Left renal pelvis (tissue), 4 donors: Measurements from ENCODE around the gene MBOAT2. TPM values are rescaled to one million over a fixed set of nuclear protein-coding genes. Genes with fewer than 3 reads are reported as not detected.

Source experiments
- polyA plus RNA-seq, 4 donors: library from polyadenylated mRNA; unstranded; fragments of 120-200 nt; gene quantifications; one replicate each; pipeline ENCODE4 v1.2.1, GENCODE V29; 2013; ENCODE audit not compliant: insufficient read length in 4 of 4

The MBOAT2 gene
- polyA plus RNA-seq, 4 donors, result 59.3 to 79.9 (median 67.5) TPM

Other genes with a start within 250 kb of the MBOAT2 start
- gene KIDINS220, start 166.1 kb downstream of the MBOAT2 start, polyA plus RNA-seq, result 100 to 1,000 TPM in 2 of 4 donors, 10 to 100 TPM in 2; 93.4 to 105 (median 99.0) TPM
- gene ASAP2, start 203.1 kb upstream of the MBOAT2 start, polyA plus RNA-seq, result 10 to 100 TPM; 31.7 to 66.1 (median 54.9) TPM